GM18526 (cell line): ENCODE data around the gene NUP133.

Experiments
- POLR2A ChIP-seq: IDR thresholded peaks from 3 replicates; pipeline ENCODE4 v1.6.1; 2011; ENCODE audit not compliant: insufficient read length; ENCODE audit errors: extremely low read depth

The NUP133 gene

GRCh38 chr1:229470406-229471043, 37.6 kb downstream of the NUP133 start:
- no peak for TF ChIP-seq POLR2A

- no peak for TF ChIP-seq POLR2A
These were observed 41.3 kb downstream of the NUP133 start for GRCh38 chr1:229466887-229467286.

GRCh38 chr1:229464672-229465071, 43.5 kb downstream of the NUP133 start:
- no peak for TF ChIP-seq POLR2A

GRCh38 chr1:229461032-229461668, 47.0 kb downstream of the NUP133 start:
- TF ChIP-seq POLR2A, result no peak

- TF ChIP-seq POLR2A, result no peak
These were observed 48.3 kb downstream of the NUP133 start for GRCh38 chr1:229459815-229460214.

GRCh38 chr1:229457436-229457835, 50.7 kb downstream of the NUP133 start:
- TF ChIP-seq POLR2A, result no peak

GRCh38 chr1:229456016-229456415, 52.1 kb downstream of the NUP133 start:
- no peak for TF ChIP-seq POLR2A

GRCh38 chr1:229454056-229454455, 54.1 kb downstream of the NUP133 start:
- TF ChIP-seq POLR2A, result no peak

- no peak for TF ChIP-seq POLR2A
These were observed 55.0 kb downstream of the NUP133 start for GRCh38 chr1:229452956-229453801.

- TF ChIP-seq POLR2A, result no peak
These were observed 59.3 kb downstream of the NUP133 start for GRCh38 chr1:229448845-229449244.

GRCh38 chr1:229448354-229448753, 59.8 kb downstream of the NUP133 start:
- no peak for TF ChIP-seq POLR2A

- TF ChIP-seq POLR2A, result no peak
These were observed 60.3 kb downstream of the NUP133 start for GRCh38 chr1:229447809-229448252.

GRCh38 chr1:229445828-229446227, 62.3 kb downstream of the NUP133 start:
- no peak for TF ChIP-seq POLR2A

- no peak for TF ChIP-seq POLR2A
These were observed 67.1 kb downstream of the NUP133 start for GRCh38 chr1:229440851-229441537.

- no peak for TF ChIP-seq POLR2A
These were observed 70.1 kb downstream of the NUP133 start for GRCh38 chr1:229438021-229438420.

- TF ChIP-seq POLR2A, result no peak
These were observed 70.7 kb downstream of the NUP133 start for GRCh38 chr1:229437443-229437842.

GRCh38 chr1:229436201-229436600, 71.9 kb downstream of the NUP133 start:
- no peak for TF ChIP-seq POLR2A
